Islet of Langerhans (tissue), 1 donor: ENCODE data around the gene RPL7L1.
A peak's percentile ranks its signal among the peaks of the same experiment; 100 is the strongest.
"Not testable (repeated sequence)": the region's sequence is repeated elsewhere in the genome, so short reads cannot be mapped to it uniquely, and the experiment has no call there.

Source experiments
- FAIRE-seq: peaks from one replicate; lab custom pipeline; 2011; peaks lifted over from hg19 to GRCh38; lab: Jason Lieb, UNC

The RPL7L1 gene

GRCh38 chr6:42879372-42880239 is at the start of gene RPL7L1:
Gene RPL7L1, plus strand, starts transcription at chr6:42879616. Its CDS starts 295 bp downstream, at chr6:42879911.
- peak; percentile 65 for FAIRE-seq

DNA sequence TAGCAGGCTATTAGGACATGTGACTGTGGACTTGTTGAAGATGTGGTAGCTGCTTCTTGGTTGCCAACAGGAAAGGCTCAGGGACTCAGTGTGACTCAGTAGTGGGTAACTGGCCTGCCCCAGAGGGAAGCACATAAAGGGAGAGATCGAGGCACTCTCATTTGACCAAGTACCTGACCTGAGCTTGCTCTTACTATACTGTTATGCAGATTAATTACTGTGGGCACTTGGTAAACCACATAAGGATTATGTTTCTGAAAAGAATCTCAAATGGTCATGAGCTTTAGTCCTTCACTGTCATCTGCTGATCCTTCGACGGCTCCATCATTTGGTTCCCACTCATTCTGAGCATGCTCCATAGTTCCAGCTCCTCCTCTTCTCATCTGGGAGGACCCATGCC is 48.2 kb upstream of the RPL7L1 start:
- no peak for FAIRE-seq

DNA sequence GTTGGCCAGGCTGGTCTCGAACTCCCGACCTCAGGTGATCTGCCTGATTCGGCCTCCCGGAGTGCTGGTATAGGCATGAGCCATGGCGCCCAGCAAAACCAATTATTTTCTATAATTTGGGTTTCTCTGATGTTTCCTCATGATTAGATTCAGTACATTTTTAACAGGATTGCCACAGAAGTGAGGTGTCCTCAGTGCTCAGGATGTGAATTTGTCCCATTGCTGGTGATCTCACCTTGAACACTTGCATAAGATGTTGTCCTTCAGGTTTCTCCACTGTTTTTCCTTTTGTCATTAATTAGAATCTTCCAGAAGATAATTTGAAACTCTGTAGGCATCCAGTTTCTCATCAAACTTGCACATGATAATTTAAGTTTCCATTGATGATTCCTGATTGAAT is 45.4 kb upstream of the RPL7L1 start:
- no peak for FAIRE-seq

DNA sequence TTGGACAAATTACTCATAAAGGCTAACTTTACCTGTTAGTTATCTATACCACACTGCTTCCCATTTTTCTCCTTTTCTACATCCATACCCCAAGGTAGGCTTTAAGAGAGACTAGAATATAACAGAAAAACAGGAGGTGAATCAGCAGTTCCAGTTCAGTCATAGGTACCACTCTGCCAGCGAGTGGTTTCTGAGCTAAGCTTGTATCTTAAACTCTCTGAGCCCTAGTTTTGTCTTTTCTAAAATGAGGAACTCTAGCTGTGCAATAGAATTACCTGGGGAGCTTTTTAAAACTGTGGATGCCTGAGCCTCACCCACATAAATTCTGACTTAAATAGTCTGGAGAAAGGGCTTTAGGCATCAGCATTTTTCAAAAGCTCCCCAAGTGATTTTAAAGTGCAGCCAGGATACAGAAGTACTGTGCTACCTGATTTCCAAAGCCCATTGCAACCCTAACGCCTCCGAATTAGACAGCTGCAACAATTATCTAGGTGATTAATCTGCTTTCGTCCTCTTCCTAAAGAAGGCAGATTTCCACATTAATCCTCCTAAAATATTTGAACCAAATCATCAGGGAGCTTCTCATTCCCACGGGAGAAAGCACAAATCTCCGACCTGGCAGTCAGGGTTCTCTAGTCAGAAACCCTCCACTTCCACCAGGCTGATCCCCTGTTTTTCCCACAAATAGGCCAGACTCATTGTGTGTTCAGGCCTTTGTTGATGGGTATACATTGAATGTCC is 37.4 kb upstream of the RPL7L1 start:
- no peak for FAIRE-seq

- no peak for FAIRE-seq
Observed at GRCh38 chr6:42845327-42845694, 34.1 kb upstream of the RPL7L1 start.

- no peak for FAIRE-seq
Observed at GRCh38 chr6:42846505-42846904, 32.9 kb upstream of the RPL7L1 start.

DNA sequence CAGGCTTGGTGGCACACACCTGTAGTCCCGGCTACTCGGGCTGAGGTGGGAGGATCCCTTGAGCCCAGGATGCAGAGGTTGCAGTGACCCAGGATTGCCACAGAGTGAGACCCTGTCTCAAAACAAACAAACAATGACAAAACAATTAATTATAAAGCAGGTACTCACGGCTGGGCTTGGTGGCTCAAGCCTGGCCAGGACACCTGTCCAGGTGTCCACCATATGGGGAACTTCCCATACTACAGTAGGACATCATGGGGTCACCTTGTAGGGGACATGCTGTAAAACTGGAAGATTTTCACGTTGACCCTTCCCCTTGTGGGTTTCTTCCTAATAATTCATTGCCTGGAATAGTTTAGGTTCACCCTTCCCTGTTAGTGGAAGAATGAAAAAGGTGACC is 30.7 kb upstream of the RPL7L1 start:
- no peak for FAIRE-seq

GRCh38 chr6:42851599-42851998 is 27.8 kb upstream of the RPL7L1 start:
- no peak for FAIRE-seq

GRCh38 chr6:42860036-42860435 is 19.4 kb upstream of the RPL7L1 start:
- FAIRE-seq = no peak

- FAIRE-seq = peak; percentile 24
Observed at GRCh38 chr6:42860481-42860880, 18.9 kb upstream of the RPL7L1 start.

DNA sequence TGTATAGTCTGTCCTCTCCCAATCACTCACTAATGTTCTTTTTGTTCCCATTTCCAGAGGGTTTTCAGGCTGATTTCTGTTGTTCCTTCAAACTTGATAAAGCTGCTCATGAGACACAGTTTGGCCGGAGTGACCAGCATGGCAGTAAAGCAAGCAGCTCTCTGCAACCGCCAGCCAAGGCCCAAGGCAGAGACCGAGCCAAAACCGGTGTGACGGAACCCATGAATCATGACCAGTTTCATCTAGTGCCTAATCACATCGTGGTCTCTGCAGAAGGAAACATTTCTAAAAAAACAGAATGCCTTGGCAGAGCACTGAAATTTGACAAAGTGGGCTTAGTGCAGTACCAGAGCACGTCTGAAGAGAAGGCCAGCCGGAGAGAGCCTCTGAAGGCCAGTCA is 14.8 kb upstream of the RPL7L1 start:
- FAIRE-seq = no peak

DNA sequence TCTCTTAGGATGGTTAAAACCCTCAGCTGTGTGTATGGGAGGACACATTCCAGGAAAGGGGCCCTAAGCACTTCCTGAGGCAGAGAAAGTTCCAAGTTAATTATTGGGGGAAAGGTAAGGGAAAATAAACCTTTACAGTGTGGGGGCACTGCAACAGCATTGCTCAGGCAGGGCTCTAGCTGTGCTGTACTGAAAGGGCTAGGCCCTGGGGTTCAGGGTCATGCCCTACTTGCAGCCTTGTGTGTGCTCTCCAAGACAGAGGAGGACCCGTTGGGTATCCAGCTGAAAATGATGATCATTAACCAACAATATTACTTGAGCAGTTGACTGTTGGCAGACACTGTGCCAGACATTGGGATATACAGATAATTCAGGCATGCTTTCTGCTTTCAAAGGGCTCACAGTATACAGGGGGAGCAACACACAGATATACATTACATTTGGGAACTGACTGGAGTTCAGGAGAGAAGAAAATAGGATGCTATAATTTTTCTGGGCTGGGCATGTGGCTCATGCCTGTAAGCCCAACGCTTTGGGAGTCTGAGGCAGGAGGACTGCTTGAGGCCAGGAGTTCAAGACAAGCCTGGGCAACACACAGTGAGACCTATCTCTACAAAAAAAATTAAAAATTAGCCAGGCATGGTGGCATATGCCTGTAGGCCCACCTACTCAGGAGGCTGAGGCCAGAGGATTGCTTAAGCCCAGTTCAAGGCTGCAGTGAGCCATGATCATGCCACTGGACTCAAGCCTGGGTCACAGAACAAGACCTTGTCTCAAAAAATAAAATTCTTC is 9.1 kb upstream of the RPL7L1 start:
- FAIRE-seq = no peak

DNA sequence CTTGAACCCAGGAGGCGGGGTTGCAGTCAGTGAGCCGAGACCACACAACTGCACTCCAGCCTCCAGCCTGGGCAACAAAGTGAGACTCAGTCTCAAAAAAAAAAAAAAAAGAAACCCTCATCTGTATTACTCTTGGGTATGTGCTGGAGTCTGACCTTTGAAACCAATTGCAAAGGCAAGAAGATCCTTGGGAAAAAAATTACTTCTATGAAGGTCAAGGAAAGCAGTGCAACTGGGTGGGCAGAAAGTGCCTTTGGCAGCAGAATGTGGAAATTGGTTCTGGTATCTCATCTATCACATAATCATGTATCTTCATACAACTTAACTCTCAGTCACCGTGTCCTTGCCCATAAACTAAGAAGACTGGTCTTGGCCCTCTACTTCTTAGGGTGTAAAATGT is 7.7 kb upstream of the RPL7L1 start:
- no peak for FAIRE-seq

GRCh38 chr6:42873313-42873712 is 6.1 kb upstream of the RPL7L1 start:
- no peak for FAIRE-seq

GRCh38 chr6:42877695-42878094 is 1.7 kb upstream of the RPL7L1 start:
- no peak for FAIRE-seq

GRCh38 chr6:42880240-42880817 is 913 bp downstream of the RPL7L1 start:
- not testable (repeated sequence) for FAIRE-seq

DNA sequence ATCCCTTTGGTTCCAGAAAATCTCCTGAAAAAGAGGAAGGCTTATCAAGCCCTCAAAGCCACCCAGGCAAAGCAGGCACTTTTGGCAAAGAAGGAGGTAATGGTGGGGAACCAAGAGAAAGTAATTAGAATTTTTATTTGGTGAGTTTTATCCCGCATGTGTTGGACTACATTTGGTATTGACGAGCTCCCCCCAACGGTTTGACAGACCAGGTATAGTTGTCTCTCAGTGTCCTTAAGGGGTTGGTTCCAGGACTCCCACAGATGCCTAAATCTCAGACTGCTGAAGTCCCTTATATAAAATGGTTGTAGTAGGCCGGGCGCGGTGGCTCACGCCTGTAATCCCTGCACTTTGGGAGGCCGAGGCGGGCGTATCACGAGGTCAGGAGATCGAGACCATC is 1.5 kb downstream of the RPL7L1 start:
- FAIRE-seq = not testable (repeated sequence)

DNA sequence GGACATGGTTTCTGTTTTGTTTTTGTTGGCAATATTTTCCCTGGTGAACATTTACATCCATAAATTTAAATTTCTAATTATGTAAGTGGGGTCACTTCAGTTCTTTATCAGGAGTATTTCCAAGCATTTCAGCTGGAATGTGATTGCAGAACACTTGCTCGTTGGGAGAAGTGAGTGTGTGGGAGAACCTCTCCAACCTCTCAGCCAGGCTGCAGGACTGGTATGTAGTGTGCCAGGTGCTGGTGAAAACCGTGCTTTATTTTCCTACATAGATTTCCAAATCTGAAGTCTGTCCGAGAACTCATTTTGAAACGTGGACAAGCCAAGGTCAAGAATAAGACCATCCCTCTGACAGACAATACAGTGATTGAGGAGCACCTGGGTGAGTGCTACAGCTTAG is 6.3 kb downstream of the RPL7L1 start:
- FAIRE-seq = no peak

DNA sequence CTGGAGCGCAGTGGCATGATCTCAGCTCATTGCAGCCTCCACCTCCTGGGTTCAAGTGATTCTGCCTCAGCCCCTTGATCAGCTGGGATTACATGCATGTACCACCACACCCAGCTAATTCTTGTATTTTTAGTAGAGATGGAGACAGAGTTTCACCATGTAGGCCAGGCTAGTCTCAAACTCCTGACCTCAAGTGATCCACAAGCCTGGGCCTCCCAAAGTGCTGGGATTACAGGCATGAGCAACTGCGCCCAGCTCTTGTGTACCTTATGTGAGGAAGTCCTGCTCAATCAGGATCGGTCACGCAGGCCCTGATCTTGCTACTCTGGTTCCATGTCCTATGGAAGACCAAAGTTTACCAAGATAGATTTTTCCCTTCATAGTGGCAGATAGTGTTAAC is 8.8 kb downstream of the RPL7L1 start:
- FAIRE-seq = not testable (repeated sequence)

- no peak for FAIRE-seq
Observed at GRCh38 chr6:42889815-42890214, 10.4 kb downstream of the RPL7L1 start.

DNA sequence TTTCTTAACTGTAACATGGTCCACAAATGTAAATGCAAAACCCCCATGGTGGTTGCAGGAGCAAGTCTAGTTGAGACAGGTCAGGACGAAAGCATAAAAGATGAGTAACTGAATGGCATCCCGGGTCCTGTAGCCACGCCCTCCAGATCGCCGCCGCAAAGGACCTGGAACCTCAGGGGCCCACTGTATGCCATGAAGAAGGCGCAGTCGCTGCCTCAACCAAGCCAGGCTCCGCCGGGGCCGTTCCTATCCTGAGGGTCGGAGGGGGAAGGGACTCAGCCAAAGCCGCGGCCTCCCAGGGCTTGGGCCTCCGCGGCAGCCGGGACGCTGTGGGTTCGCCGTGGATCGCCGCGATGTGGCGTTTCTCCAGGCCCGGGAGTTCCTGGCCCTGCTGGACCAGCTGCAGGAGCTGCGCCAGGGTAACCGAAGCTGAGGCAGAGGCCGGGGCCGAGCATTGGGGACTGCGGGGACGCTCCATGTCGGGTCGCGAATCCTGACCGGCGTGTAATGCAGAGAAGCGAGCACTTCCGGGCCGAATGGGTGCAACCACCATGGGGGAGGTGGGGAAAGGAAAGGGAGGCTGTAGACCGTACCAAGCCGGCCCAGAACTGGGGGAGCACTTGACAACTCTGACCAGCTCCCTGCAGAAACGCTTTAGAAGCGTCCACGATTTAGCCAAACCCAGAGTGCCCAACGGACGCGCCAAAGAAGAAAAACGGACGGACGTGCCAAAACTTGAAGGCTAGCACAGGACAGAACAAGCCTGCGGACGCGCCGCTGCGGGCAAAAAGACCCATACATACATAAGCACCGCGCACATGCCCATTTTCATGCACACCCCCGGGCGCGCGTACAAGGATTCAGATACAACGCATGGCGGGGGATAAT is 11.1 kb downstream of the RPL7L1 start:
- FAIRE-seq = no peak
